Cardiac muscle cell (in vitro differentiated cells and primary cell): Measurements from ENCODE around the gene CHCHD3. TPM values are rescaled to one million over a fixed set of nuclear protein-coding genes. Genes with fewer than 3 reads are reported as not detected.

ENCODE experiments used
- DNase-seq, 2 donors: peaks; one replicate each; pipeline versions ENCODE4 v3.0.0 to v3.0.0-alpha.2; 2010 to 2017; ENCODE audit warnings: low read depth in 1 of 2, low spot score in 1 of 2
- H3K27ac ChIP-seq: fragments of 200-600 bp; sonication (generic); 2 replicates; pipeline ENCODE4 v1.5.1; 2016
- H3K27me3 ChIP-seq: fragments of 200-600 bp; sonication (generic); 2 replicates; pipeline ENCODE4 v1.6.0; 2016; ENCODE audit warnings: control low read depth
- H3K36me3 ChIP-seq: fragments of 200-600 bp; sonication (generic); 2 replicates; pipeline ENCODE4 v1.5.1; 2016; ENCODE audit warnings: control low read depth
- H3K4me1 ChIP-seq: fragments of 200-600 bp; sonication (generic); 2 replicates; pipeline ENCODE4 v1.8.1; 2017; ENCODE audit warnings: low read depth, mild to moderate bottlenecking, mixed run types
- H3K4me3 ChIP-seq: fragments of 200-600 bp; sonication (generic); 2 replicates; pipeline ENCODE4 v1.5.1; 2016; ENCODE audit warnings: mild to moderate bottlenecking
- H3K9me3 ChIP-seq: fragments of 200-600 bp; sonication (generic); 2 replicates; pipeline ENCODE4 v1.5.1; 2017; ENCODE audit warnings: low read depth, mild to moderate bottlenecking, control low read depth
- polyA plus RNA-seq: library from polyadenylated mRNA; unstranded; fragments of >200 nt; fragmentation: Nextera tagmentation; extraction: Ambion mirVana; gene quantifications from 2 replicates; pipeline ENCODE4 v1.2.1, GENCODE V29; 2016
- total RNA-seq: library from RNA; depleted of rRNA; stranded (reverse); fragments of >200 nt; gene quantifications from 2 replicates; pipeline ENCODE4 v1.2.3, GENCODE V29; 2016
- TF ChIP-seq, protein P1 (sequence below): IDR thresholded peaks from 2 replicates; pipeline ENCODE4 v1.5.1; 2012; ENCODE audit warnings: low read depth, mild to moderate bottlenecking, low read length

Gene CHCHD3
- total and polyA plus RNA-seq, 2 experiments from 2014 or later = 95.1 to 127 TPM

DNA sequence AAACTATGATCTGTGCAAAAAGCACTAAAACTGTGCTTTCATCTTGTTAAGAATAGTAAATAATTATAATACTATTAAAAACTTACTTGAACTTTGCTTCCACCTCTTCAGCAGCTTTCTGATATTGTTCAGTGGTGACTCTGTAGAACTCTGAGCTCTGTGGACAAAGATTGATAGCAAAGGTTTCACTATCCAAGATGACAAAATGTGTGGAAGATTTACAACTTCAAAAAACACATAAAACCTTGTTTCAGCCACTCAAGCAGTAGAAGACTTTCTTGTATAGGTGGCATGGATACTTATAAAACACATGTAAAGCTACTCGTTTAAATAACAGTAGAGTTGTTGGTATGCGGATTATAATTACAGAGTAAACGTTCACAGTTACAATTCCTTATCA is 243.6 kb downstream of the CHCHD3 start:
- Histone ChIP-seq H3K27me3 (no peaks in the 10 kb centered on the region), H3K36me3 (no peaks in the 10 kb centered on the region), H3K4me1 (peaks cover 4% of the 10 kb centered on the region), H3K27ac (no peak overlapping the region), H3K4me3 (no peak overlapping the region), H3K9me3 (no peaks in the 10 kb centered on the region)
- DNase-seq = no peak
- TF ChIP-seq, protein P1, sequence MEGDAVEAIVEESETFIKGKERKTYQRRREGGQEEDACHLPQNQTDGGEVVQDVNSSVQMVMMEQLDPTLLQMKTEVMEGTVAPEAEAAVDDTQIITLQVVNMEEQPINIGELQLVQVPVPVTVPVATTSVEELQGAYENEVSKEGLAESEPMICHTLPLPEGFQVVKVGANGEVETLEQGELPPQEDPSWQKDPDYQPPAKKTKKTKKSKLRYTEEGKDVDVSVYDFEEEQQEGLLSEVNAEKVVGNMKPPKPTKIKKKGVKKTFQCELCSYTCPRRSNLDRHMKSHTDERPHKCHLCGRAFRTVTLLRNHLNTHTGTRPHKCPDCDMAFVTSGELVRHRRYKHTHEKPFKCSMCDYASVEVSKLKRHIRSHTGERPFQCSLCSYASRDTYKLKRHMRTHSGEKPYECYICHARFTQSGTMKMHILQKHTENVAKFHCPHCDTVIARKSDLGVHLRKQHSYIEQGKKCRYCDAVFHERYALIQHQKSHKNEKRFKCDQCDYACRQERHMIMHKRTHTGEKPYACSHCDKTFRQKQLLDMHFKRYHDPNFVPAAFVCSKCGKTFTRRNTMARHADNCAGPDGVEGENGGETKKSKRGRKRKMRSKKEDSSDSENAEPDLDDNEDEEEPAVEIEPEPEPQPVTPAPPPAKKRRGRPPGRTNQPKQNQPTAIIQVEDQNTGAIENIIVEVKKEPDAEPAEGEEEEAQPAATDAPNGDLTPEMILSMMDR = no peak

DNA sequence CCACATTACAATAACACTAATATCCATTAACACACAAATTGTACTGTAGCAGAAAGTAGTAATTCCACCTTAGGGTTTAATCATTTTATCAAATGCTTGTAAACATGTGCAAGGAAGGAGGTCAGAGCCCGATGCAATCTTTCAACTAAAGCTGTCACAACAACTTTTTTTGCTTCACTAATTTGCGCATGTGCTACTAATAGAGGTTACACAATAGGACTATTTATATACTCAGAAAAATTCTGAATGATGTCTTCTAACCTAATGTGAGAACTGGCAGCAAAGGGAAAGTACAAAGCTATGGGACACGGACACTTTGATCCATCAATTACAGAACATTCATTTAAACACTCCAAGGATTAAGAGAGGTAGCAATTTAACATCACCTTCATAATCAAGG is 244.4 kb downstream of the CHCHD3 start:
- H3K9me3 ChIP-seq = no peaks in the 10 kb centered on the region
- TF ChIP-seq, protein P1 = no peak
- no peak overlapping the region for H3K27ac ChIP-seq
- no peaks in the 10 kb centered on the region for H3K27me3 ChIP-seq
- no peak overlapping the region for H3K4me3 ChIP-seq
- H3K4me1 ChIP-seq = peaks cover 4% of the 10 kb centered on the region
- DNase-seq = peak in 1 of 2 donors; percentile 50
- no peaks in the 10 kb centered on the region for H3K36me3 ChIP-seq

DNA sequence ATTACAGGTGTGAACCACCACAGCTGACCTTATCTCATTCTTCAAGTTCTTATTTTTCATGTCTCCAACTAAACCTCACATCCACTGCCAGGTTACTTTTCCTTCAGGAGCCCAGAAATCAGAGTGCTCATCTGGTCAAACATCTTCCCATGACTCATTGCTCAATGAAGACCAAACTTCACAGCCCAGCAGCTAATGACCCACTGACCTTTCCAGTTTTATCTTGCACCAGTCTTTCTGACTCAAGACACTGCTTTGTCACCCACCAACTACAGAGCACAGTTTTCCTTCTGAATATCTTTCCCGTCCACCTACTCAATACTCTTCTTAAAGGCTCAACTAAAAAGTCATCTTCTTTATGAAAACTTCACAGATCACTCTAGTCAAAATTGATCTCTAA is 245.1 kb downstream of the CHCHD3 start:
- TF ChIP-seq, protein P1 = no peak
- no peak overlapping the region for H3K4me3 ChIP-seq
- peak in 1 of 2 donors; percentile 31 for DNase-seq
- no peaks in the 10 kb centered on the region for H3K36me3 ChIP-seq
- H3K27ac ChIP-seq = no peak overlapping the region
- H3K9me3 ChIP-seq = no peaks in the 10 kb centered on the region
- peaks cover 4% of the 10 kb centered on the region for H3K4me1 ChIP-seq
- no peaks in the 10 kb centered on the region for H3K27me3 ChIP-seq

DNA sequence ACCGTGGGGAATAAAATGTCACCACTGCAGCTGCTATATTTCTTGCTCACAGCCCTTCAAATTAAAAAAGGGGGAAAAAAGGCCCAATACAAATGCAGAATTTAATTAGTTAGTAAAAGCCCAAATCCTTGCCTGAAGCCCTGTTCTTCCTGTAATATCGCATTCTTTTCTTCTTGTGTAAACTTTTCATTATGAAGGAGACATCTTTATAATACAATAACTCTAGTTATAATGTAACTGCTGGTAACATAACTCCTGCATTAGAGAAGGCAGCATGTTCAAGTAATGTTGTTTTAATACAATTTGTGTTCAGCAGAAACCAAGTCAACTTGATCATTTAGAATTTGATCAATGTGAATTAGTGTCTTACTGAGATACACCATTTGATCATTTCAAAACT is 250.9 kb downstream of the CHCHD3 start:
- Histone ChIP-seq H3K9me3 (no peaks in the 10 kb centered on the region), H3K36me3 (no peaks in the 10 kb centered on the region), H3K27me3 (no peaks in the 10 kb centered on the region), H3K4me1 (no peaks in the 10 kb centered on the region), H3K27ac (no peak overlapping the region), H3K4me3 (no peak overlapping the region)
- DNase-seq = no peak
- TF ChIP-seq, protein P1 = no peak

DNA sequence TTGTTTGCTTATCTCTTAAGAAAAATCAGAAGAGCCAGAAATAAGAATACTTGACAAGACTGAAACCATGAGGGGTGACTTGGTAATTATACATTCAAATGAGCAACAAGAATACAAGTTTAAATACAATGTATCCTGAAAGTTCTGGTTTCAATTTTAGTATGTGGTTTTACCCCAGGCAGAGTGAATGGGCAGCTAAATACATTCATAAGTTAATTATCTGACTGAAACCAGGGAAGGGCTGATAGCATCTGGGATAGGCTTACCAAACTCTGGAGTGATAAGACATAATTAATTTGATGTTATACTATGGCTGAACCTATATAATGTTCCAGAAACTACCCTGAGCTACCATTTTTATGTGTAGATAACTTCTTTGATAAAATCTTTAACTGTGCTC is 253.4 kb downstream of the CHCHD3 start:
- no peak for DNase-seq

More for the DNA sequence above, 253.4 kb downstream of the CHCHD3 start:
- no peaks in the 10 kb centered on the region for H3K27me3 ChIP-seq
- H3K4me1 ChIP-seq = no peaks in the 10 kb centered on the region
- no peak overlapping the region for H3K27ac ChIP-seq
- no peaks in the 10 kb centered on the region for H3K36me3 ChIP-seq
- no peak overlapping the region for H3K4me3 ChIP-seq
- H3K9me3 ChIP-seq = no peaks in the 10 kb centered on the region
- TF ChIP-seq, protein P1 = no peak
